Cardiac muscle cell (in vitro differentiated cells and primary cell): ENCODE data around the gene ELP5. TPM values are rescaled to one million over a fixed set of nuclear protein-coding genes. Genes with fewer than 3 reads are reported as not detected.

Experiments
- DNase-seq, 2 donors: peaks; one replicate each; pipeline versions ENCODE4 v3.0.0 to v3.0.0-alpha.2; 2010 to 2017; ENCODE audit warnings: low read depth in 1 of 2, low spot score in 1 of 2
- H3K27ac ChIP-seq: fragments of 200-600 bp; sonication (generic); 2 replicates; pipeline ENCODE4 v1.5.1; 2016
- H3K27me3 ChIP-seq: fragments of 200-600 bp; sonication (generic); 2 replicates; pipeline ENCODE4 v1.6.0; 2016; ENCODE audit warnings: control low read depth
- H3K36me3 ChIP-seq: fragments of 200-600 bp; sonication (generic); 2 replicates; pipeline ENCODE4 v1.5.1; 2016; ENCODE audit warnings: control low read depth
- H3K4me1 ChIP-seq: fragments of 200-600 bp; sonication (generic); 2 replicates; pipeline ENCODE4 v1.8.1; 2017; ENCODE audit warnings: low read depth, mild to moderate bottlenecking, mixed run types
- H3K4me3 ChIP-seq: fragments of 200-600 bp; sonication (generic); 2 replicates; pipeline ENCODE4 v1.5.1; 2016; ENCODE audit warnings: mild to moderate bottlenecking
- H3K9me3 ChIP-seq: fragments of 200-600 bp; sonication (generic); 2 replicates; pipeline ENCODE4 v1.5.1; 2017; ENCODE audit warnings: low read depth, mild to moderate bottlenecking, control low read depth
- CTCF ChIP-seq: IDR thresholded peaks from 2 replicates; pipeline ENCODE4 v1.5.1; 2012; ENCODE audit warnings: low read depth, mild to moderate bottlenecking, low read length
- polyA plus RNA-seq: library from polyadenylated mRNA; unstranded; fragments of >200 nt; fragmentation: Nextera tagmentation; extraction: Ambion mirVana; gene quantifications from 2 replicates; pipeline ENCODE4 v1.2.1, GENCODE V29; 2016
- total RNA-seq: library from RNA; depleted of rRNA; stranded (reverse); fragments of >200 nt; gene quantifications from 2 replicates; pipeline ENCODE4 v1.2.3, GENCODE V29; 2016

Gene ELP5
- total and polyA plus RNA-seq, 2 experiments from 2014 or later, result 54.5 to 62.3 TPM

DNA sequence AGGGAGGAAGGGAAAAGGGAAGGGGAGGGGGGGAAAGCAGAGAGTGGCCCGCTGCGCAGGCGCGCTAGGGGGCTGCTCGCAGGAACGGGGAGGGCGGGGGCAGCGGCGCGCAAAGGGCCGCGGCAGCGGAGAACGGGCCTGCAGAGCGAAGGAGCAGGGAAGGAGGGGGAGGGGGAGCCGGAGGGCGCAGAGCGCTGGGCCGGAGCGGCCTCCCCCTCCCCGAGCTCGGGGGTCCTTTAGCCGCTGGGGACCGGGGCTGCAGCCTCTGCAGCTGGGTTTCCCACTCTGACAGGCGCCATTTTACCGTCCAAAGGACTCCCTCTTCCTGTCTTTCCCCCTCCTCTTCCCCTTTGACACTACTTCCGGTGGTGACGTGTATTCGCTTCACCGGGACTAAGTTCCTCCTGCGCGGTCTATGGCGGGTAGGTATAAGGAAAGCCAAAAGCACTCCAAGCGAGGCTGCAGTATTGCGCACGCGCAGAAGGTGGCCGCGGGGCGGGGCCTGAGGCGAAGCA, 297 bp upstream of the ELP5 start, which contains the start of gene CTDNEP1:
CTDNEP1 (minus strand) TSS at position 74 of the 515 bp plus-strand sequence. CDS start 438 bp downstream, outside the sequence.
- Histone ChIP-seq H3K36me3 (peaks cover 8% of the 10 kb centered on the region), H3K27ac (peak within 1 kb of the TSS; percentile 99), H3K4me1 (peaks cover 19% of the 10 kb centered on the region), H3K27me3 (no peaks in the 10 kb centered on the region), H3K9me3 (no peaks in the 10 kb centered on the region), H3K4me3 (peak within 1 kb of the TSS; percentile 69)
- peak; percentile 98 to 100 for DNase-seq
- no peak for TF ChIP-seq CTCF

- no peaks in the 10 kb centered on the region for H3K9me3 ChIP-seq
- no peak for DNase-seq
- peak overlapping the region; percentile 99 for H3K27ac ChIP-seq
- peaks cover 14% of the 10 kb centered on the region for H3K36me3 ChIP-seq
- H3K4me3 ChIP-seq, result peak overlapping the region; percentile 69
- TF ChIP-seq CTCF, result no peak
- peaks cover 19% of the 10 kb centered on the region for H3K4me1 ChIP-seq
- H3K27me3 ChIP-seq, result no peaks in the 10 kb centered on the region
These were observed 1.1 kb downstream of the ELP5 start for GRCh38 chr17:7253082-7253481.

- H3K9me3 ChIP-seq, result no peaks in the 10 kb centered on the region
- DNase-seq, result no peak
- no peaks in the 10 kb centered on the region for H3K27me3 ChIP-seq
- H3K4me1 ChIP-seq, result peaks cover 8% of the 10 kb centered on the region
- H3K4me3 ChIP-seq, result no peak overlapping the region
- no peak for TF ChIP-seq CTCF
- peaks cover 22% of the 10 kb centered on the region for H3K36me3 ChIP-seq
- H3K27ac ChIP-seq, result no peak overlapping the region
These were observed 2.5 kb downstream of the ELP5 start for GRCh38 chr17:7254511-7254910.

GRCh38 chr17:7256766-7257456, 4.9 kb downstream of the ELP5 start:
- Histone ChIP-seq H3K36me3 (peaks cover 22% of the 10 kb centered on the region), H3K4me3 (no peak overlapping the region), H3K4me1 (peaks cover 5% of the 10 kb centered on the region), H3K9me3 (no peaks in the 10 kb centered on the region), H3K27ac (no peak overlapping the region), H3K27me3 (peaks cover 15% of the 10 kb centered on the region)
- no peak for TF ChIP-seq CTCF
- no peak for DNase-seq

DNA sequence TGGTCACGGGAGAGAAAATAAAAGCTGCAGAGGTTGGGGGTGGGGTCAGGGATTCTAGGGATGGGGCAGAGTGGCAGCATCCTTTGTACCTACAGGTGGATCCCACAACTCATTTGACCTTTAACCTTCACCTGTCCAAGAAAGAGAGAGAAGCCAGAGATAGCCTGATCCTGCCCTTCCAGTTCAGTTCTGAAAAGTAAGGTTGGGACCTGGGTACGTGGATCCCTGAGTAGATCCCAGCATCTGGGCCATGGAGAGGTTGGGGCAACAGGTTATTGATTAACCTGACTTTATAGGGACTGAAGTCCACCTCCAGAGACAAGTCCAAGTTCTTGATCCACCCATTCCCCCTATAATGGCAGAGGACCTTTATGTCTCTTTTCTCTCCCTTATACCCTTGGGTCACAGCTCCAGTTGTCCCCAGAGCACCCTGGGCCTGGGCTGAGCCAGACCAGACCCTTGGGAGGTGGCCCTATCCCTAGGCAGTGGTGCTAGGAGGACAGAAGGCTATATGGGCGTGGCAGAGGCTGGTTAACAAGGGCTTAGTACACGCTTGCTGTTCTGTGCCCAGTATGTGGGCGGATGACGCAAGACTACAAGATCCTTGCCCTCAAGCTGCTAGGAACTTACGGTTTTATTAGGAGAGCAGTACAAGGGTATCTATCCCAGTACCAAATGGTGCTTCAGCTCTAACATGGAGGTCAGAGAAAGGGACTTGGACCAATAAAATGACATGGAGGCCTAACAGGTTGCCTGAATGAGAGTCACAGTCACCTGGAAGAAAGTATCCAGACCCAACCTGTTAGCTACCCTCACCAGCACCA, 6.9 kb downstream of the ELP5 start:
- no peak overlapping the region for H3K27ac ChIP-seq
- peaks cover 36% of the 10 kb centered on the region for H3K27me3 ChIP-seq
- no peak for TF ChIP-seq CTCF
- no peak overlapping the region for H3K4me3 ChIP-seq
- peaks cover 5% of the 10 kb centered on the region for H3K4me1 ChIP-seq
- peaks cover 22% of the 10 kb centered on the region for H3K36me3 ChIP-seq
- H3K9me3 ChIP-seq, result no peaks in the 10 kb centered on the region
- DNase-seq, result peak in 1 of 2 donors; percentile 63
